K562 (cell line): ENCODE data around the gene KSR2. TPM values are rescaled to one million over a fixed set of nuclear protein-coding genes. Genes with fewer than 3 reads are reported as not detected.
A peak's percentile ranks its signal among the peaks of the same experiment; 100 is the strongest.

ENCODE experiments used
- ATAC-seq: fragments of 200-7000 bp; cut with Tn5 transposase; 3 replicates; pipeline ENCODE4 v1.9.1; 2020; ENCODE audit warnings: moderate library complexity
- BruUV-seq: library from RNA; stranded (reverse); fragments of 400-500 nt; replicated peaks from 2 replicates; lab custom pipeline; 2021; lab: Mats Ljungman, UMichigan
- CTCF ChIA-PET: fragments of 300-600 bp; formaldehyde crosslinking; extraction: SDS; loops from one replicate; lab custom pipeline; 2021; ENCODE audit warnings: low intra/inter-chr PET ratio; lab: Yijun Ruan, JAX
- POLR2A ChIA-PET: fragments of 300-600, 350-650 bp; sonication (Branson Sonifier 250); formaldehyde crosslinking; extraction: SDS; loops from one replicate; lab custom pipeline; 2021; ENCODE audit warnings: antibody characterized with exemption, inconsistent platforms; lab: Yijun Ruan, JAX
- DNase-seq, 4 experiments: peaks; one replicate each; pipeline versions ENCODE4 v3.0.0 to v3.0.0-alpha.2; 2011 to 2018; ENCODE audit warnings: low spot score in 3 of 4, mixed read lengths in 3 of 4; ENCODE audit errors: extremely low read depth in 1 of 4
- FAIRE-seq: peaks from 2 replicates; lab custom pipeline; 2011; peaks lifted over from hg19 to GRCh38; lab: Jason Lieb, UNC
- H2AFZ ChIP-seq: 2 replicates; pipeline ENCODE4 v1.6.0; 2011; ENCODE audit warnings: low read depth, low read length, control low read depth, inconsistent platforms
- H3K27ac ChIP-seq: fragments of 200-600 bp; 3 replicates; pipeline ENCODE4 v1.8.0; 2011; ENCODE audit warnings: low read depth, mild to moderate bottlenecking, control low read depth, inconsistent platforms, low read length, moderate library complexity, mixed read lengths; ENCODE audit errors: extremely low read depth
- H3K27me3 ChIP-seq, 2 experiments: fragments of 300-600 bp in 1 of 2; 2 replicates in 1 of 2; 3 replicates in 1 of 2; pipeline versions ENCODE4 v1.6.0 to v1.8.0; 2011; ENCODE audit warnings: inconsistent platforms in 2 of 2, low read length in 2 of 2, mild to moderate bottlenecking in 1 of 2, mixed read lengths in 1 of 2, moderate library complexity in 1 of 2; ENCODE audit not compliant: control insufficient read depth in 2 of 2, insufficient read depth in 2 of 2
- H3K36me3 ChIP-seq: fragments of 300-600 bp; 3 replicates; pipeline ENCODE4 v1.8.0; 2011; ENCODE audit warnings: mild to moderate bottlenecking, low read length, inconsistent platforms; ENCODE audit not compliant: control insufficient read depth, insufficient read depth
- H3K4me1 ChIP-seq, 2 experiments: fragments of 200-600 bp in 1 of 2; replicated peaks in 1 of 2; 2 replicates in 1 of 2; 3 replicates in 1 of 2; pipeline versions ENCODE4 v1.5.1 to v1.8.0; 2011; ENCODE audit warnings: inconsistent platforms in 2 of 2, low read length in 2 of 2, mild to moderate bottlenecking in 1 of 2, mixed read lengths in 1 of 2, moderate library complexity in 1 of 2; ENCODE audit not compliant: control insufficient read depth in 2 of 2, insufficient read depth in 2 of 2
- H3K4me2 ChIP-seq: 2 replicates; pipeline ENCODE4 v1.6.1; 2011; ENCODE audit warnings: low read length, control low read depth, inconsistent platforms, mixed read lengths; ENCODE audit not compliant: insufficient read depth
- H3K4me3 ChIP-seq: fragments of 200-600 bp; sonication (generic), shearing (Covaris generic); 2 replicates; pipeline ENCODE4 v1.5.1; 2016; ENCODE audit warnings: control low read depth, inconsistent platforms
- H3K79me2 ChIP-seq: fragments of 200-600 bp; 3 replicates; pipeline ENCODE4 v1.8.0; 2011; ENCODE audit warnings: low read length, inconsistent platforms; ENCODE audit not compliant: control insufficient read depth, insufficient read depth
- H3K9ac ChIP-seq, 2 experiments: 2 replicates each; pipeline versions ENCODE4 v1.6.0 to v1.6.1; 2011; ENCODE audit warnings: low read depth in 2 of 2, low read length in 2 of 2, control low read depth in 1 of 2, inconsistent platforms in 1 of 2, mild to moderate bottlenecking in 1 of 2, mixed read lengths in 1 of 2; ENCODE audit not compliant: insufficient read depth in 1 of 2
- H3K9me1 ChIP-seq: one replicate; pipeline ENCODE4 v1.6.0; 2011; ENCODE audit warnings: inconsistent platforms, mild to moderate bottlenecking, low read length, moderate library complexity; ENCODE audit not compliant: control insufficient read depth, insufficient read depth
- H3K9me3 ChIP-seq: replicated peaks from 2 replicates; pipeline ENCODE4 v1.5.1; 2011; ENCODE audit warnings: low read depth, low read length, inconsistent platforms; ENCODE audit not compliant: control insufficient read depth, insufficient read depth
- H4K20me1 ChIP-seq: replicated peaks from 2 replicates; pipeline ENCODE4 v1.6.1; 2011; ENCODE audit warnings: low read length, inconsistent platforms, mixed read lengths; ENCODE audit not compliant: control insufficient read depth, insufficient read depth
- CHD2 ChIP-seq: IDR thresholded peaks from 2 replicates; pipeline ENCODE4 v1.6.1; 2011; ENCODE audit warnings: low read depth, low read length
- CXXC5 ChIP-seq: fragments of 250-450 bp; sonication (Bioruptor Pico); IDR thresholded peaks from 2 replicates; pipeline ENCODE4 v1.8.0; 2022; ENCODE audit warnings: inconsistent platforms, mild to moderate bottlenecking, moderate library complexity
- MCM7 ChIP-seq, 2 experiments: fragments of 450-650 bp; IDR thresholded peaks; 2 replicates each; pipeline ENCODE4 v1.6.1; 2016 to 2018
- NCOR1 ChIP-seq: fragments of 450-650 bp; IDR thresholded peaks from 2 replicates; pipeline ENCODE4 v1.6.1; 2016; ENCODE audit warnings: mild to moderate bottlenecking, moderate library complexity
- POLR3G ChIP-seq: IDR thresholded peaks from 2 replicates; pipeline ENCODE4 v1.6.1; 2011; ENCODE audit not compliant: insufficient read length, insufficient replicate concordance; ENCODE audit errors: extremely low read depth
- PTBP1 ChIP-seq: fragments of 200-400 bp; formaldehyde crosslinking; IDR thresholded peaks from 2 replicates; pipeline ENCODE4 v1.6.1; 2017; ENCODE audit warnings: low read depth, low read length
- RBM14 ChIP-seq: fragments of 200-400 bp; formaldehyde crosslinking; IDR thresholded peaks from 2 replicates; pipeline ENCODE4 v1.6.1; 2018; ENCODE audit warnings: low read depth, mild to moderate bottlenecking, low read length, moderate library complexity, borderline replicate concordance; ENCODE audit not compliant: insufficient read depth
- RBM25 ChIP-seq: fragments of 200-400 bp; formaldehyde crosslinking; IDR thresholded peaks from 2 replicates; pipeline ENCODE4 v1.6.1; 2018; ENCODE audit warnings: low read length, low read depth, moderate library complexity; ENCODE audit not compliant: severe bottlenecking
- TEAD2 ChIP-seq: fragments of 450-650 bp; IDR thresholded peaks from 2 replicates; pipeline ENCODE4 v1.6.1; 2016; ENCODE audit warnings: missing genetic modification characterization, control low read depth, missing compliant biosample characterization
- U2AF1 ChIP-seq: fragments of 200-400 bp; formaldehyde crosslinking; optimal IDR thresholded peaks from 2 replicates; pipeline ENCODE3; 2017; ENCODE audit warnings: mild to moderate bottlenecking, low read depth, low read length, moderate library complexity
- ZNF507 ChIP-seq: conservative IDR thresholded peaks from 2 replicates; pipeline ENCODE4 v1.6.1; 2017; ENCODE audit warnings: missing genetic modification characterization, missing compliant biosample characterization
- ZNF644 ChIP-seq: fragments of 200-800 bp; sonication (Bioruptor generic); IDR thresholded peaks from 2 replicates; pipeline ENCODE4 v1.6.1; 2016; ENCODE audit warnings: low read depth, missing genetic modification characterization, missing compliant biosample characterization
- ZNF740 ChIP-seq, 3 experiments: fragments of 200-800 bp in 1 of 3; sonication (Bioruptor generic) in 1 of 3; sonication (generic) in 1 of 3; formaldehyde crosslinking in 1 of 3; IDR thresholded peaks; 2 replicates each; pipeline versions ENCODE4 v1.6.1 to v1.8.0; 2016 to 2022; ENCODE audit warnings: mild to moderate bottlenecking in 2 of 3, missing compliant biosample characterization in 2 of 3, missing genetic modification characterization in 2 of 3, missing genetic modification reagents in 1 of 3
- ZNF830 ChIP-seq: fragments of 250-450 bp; sonication (Bioruptor Pico); IDR thresholded peaks from 2 replicates; pipeline ENCODE4 v1.5.0; 2021; ENCODE audit warnings: mild to moderate bottlenecking
- ZSCAN29 ChIP-seq: fragments of 450-650 bp; IDR thresholded peaks from 2 replicates; pipeline ENCODE4 v1.6.1; 2017
- ZSCAN32 ChIP-seq: fragments of 450-650 bp; formaldehyde crosslinking; IDR thresholded peaks from 2 replicates; pipeline ENCODE4 v1.4.0; 2020; ENCODE audit warnings: mild to moderate bottlenecking, moderate library complexity
- WGBS: fragments of 100-300 bp; shearing (Covaris generic); methylation state at CpG from one replicate; pipeline ENCODE4 v1.1.6; 2016; ENCODE audit warnings: low coverage, mixed read lengths; ENCODE audit not compliant: insufficient coverage; ENCODE audit errors: missing lambda C conversion rate; 5-methylcytosine and 5-hydroxymethylcytosine counted together
- in situ Hi-C: fragments of 300-500 bp; cut with MboI; formaldehyde crosslinking; loops from 4 replicates; pipeline ENCODE4 v1.15.0; 2018; ENCODE audit warnings: inconsistent platforms, mixed read lengths
- intact Hi-C: fragments of 100-400 bp; cut with micrococcal nuclease; formaldehyde crosslinking; loops from 2 replicates; pipeline ENCODE4 v1.14.2; 2022
- polyA plus RNA-seq, 8 experiments: library from polyadenylated mRNA; depleted of rRNA in 4 of 8; stranded (reverse) in 5 of 8; unstranded in 3 of 8; fragments of >200 nt; fragmentation: Nextera tagmentation in 2 of 8; fragmentation: Illumina TruSeq in 1 of 8; extraction: Ambion mirVana in 2 of 8; extraction: Trizol in 1 of 8; gene quantifications; 2 replicates each; pipeline versions ENCODE4 v1.2.1 to v1.2.3, GENCODE V29; 2011 to 2014; ENCODE audit warnings: inconsistent platforms in 1 of 8, missing spikeins in 1 of 8
- total RNA-seq, 7 experiments: library from RNA; depleted of rRNA in 6 of 7; stranded (reverse); fragments of >200 nt in 6 of 7; fragmentation: Illumina TruSeq in 2 of 7; extraction: Trizol in 2 of 7; gene quantifications; 2 replicates each; pipeline versions ENCODE4 v1.2.1 to v1.2.3, GENCODE V29; 2011 to 2021; ENCODE audit warnings: low replicate concordance in 1 of 7
- TF ChIP-seq, protein P1 (sequence below): IDR thresholded peaks from 2 replicates; pipeline ENCODE4 v1.6.1; 2011; ENCODE audit not compliant: insufficient read length; ENCODE audit errors: extremely low read depth
- TF ChIP-seq, protein P2 (sequence below): fragments of 250-450 bp; sonication (Bioruptor Pico); IDR thresholded peaks from 2 replicates; pipeline ENCODE4 v1.8.0; 2021; ENCODE audit warnings: moderate library complexity, mild to moderate bottlenecking, inconsistent platforms

KSR2 gene
- total and polyA plus RNA-seq, 9 of the 15 experiments (the other 6 are each of a cell fraction or from before 2014, with no cell fraction given) = not detected

- H3K36me3 ChIP-seq = no peaks in the 10 kb centered on the region
- peaks cover 4 to 14% of the 10 kb centered on the region in 2 experiments; a peak in 4 of 5 replicates for H3K27me3 ChIP-seq
- in situ Hi-C loops = no loop called here
- CTCF ChIA-PET = no interaction called here
- FAIRE-seq (no peak), DNase-seq (no peak), ATAC-seq (no peak)
- peaks cover 10 to 16% of the 10 kb centered on the region in 2 experiments; a peak in 4 of 5 replicates for H3K4me1 ChIP-seq
- 97% methylated on average over 3 of the region's 3 CpGs for WGBS
- no peak overlapping the region for H2AFZ ChIP-seq
- no TSS peak for BruUV-seq
- H3K4me3 ChIP-seq = no peak overlapping the region
- H3K9me1 ChIP-seq = no peaks in the 10 kb centered on the region
- no peaks in the 10 kb centered on the region for H4K20me1 ChIP-seq
- no peak overlapping the region for H3K27ac ChIP-seq
- intact Hi-C loops = no loop called here
- H3K9ac ChIP-seq = no peak overlapping the region
- H3K4me2 ChIP-seq = no peak overlapping the region
- H3K79me2 ChIP-seq = no peaks in the 10 kb centered on the region
- H3K9me3 ChIP-seq = no peaks in the 10 kb centered on the region
- POLR2A ChIA-PET = interaction anchor here (0.6 kb wide), 1 partner anchor 812 kb away, joined by 3 read pairs; no protein-coding TSS in a partner anchor
- TF ChIP-seq ZSCAN32 (CRISPR knock-in tag) (no peak), CHD2 (no peak), POLR3G (no peak), RBM25 (no peak), RBM14 (no peak), U2AF1 (no peak), NCOR1 (no peak), CXXC5 (peak; percentile 50; the same call in 1 of the 2 replicates), ZNF830 (CRISPR knock-in tag) (no peak), ZNF507 (tag) (no peak), ZSCAN29 (no peak), PTBP1 (no peak), ZNF740 (CRISPR knock-in tag; IDR thresholded peaks at IDR 0.05) (no peak), ZNF740 (tag; IDR thresholded peaks at IDR 0.05) (peak in 1 of 2 experiments; percentile 76; a peak in 2 of 4 replicates), MCM7 (IDR thresholded peaks at IDR 0.05) (no peak), ZNF644 (no peak), TEAD2 (peak; percentile 64; the same call in 1 of the 2 replicates)
- TF ChIP-seq, protein P1, sequence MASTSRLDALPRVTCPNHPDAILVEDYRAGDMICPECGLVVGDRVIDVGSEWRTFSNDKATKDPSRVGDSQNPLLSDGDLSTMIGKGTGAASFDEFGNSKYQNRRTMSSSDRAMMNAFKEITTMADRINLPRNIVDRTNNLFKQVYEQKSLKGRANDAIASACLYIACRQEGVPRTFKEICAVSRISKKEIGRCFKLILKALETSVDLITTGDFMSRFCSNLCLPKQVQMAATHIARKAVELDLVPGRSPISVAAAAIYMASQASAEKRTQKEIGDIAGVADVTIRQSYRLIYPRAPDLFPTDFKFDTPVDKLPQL = no peak
- TF ChIP-seq, protein P2, sequence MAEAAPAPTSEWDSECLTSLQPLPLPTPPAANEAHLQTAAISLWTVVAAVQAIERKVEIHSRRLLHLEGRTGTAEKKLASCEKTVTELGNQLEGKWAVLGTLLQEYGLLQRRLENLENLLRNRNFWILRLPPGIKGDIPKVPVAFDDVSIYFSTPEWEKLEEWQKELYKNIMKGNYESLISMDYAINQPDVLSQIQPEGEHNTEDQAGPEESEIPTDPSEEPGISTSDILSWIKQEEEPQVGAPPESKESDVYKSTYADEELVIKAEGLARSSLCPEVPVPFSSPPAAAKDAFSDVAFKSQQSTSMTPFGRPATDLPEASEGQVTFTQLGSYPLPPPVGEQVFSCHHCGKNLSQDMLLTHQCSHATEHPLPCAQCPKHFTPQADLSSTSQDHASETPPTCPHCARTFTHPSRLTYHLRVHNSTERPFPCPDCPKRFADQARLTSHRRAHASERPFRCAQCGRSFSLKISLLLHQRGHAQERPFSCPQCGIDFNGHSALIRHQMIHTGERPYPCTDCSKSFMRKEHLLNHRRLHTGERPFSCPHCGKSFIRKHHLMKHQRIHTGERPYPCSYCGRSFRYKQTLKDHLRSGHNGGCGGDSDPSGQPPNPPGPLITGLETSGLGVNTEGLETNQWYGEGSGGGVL = peak; percentile 44; the same call in 1 of the 2 replicates
These were observed 42.6 kb upstream of the KSR2 start for GRCh38 chr12:118011377-118011776.
